Peyer's patch (tissue), 4 donors: ENCODE results near the gene TIGD3. TPM values are rescaled to one million over a fixed set of nuclear protein-coding genes. Genes with fewer than 3 reads are reported as not detected.

ENCODE experiments used
- DNase-seq, 3 donors: peaks; one replicate each; pipeline ENCODE4 v3.0.0-alpha.2; 2017 to 2019
- H3K27ac ChIP-seq, 4 donors: fragments of 200-600 bp; sonication (generic); one replicate each; pipeline ENCODE4 v1.5.1; 2016 to 2019
- H3K27me3 ChIP-seq, 2 donors: fragments of 200-600 bp; sonication (generic); one replicate each; pipeline ENCODE4 v1.5.1; 2019
- H3K36me3 ChIP-seq, 3 donors: fragments of 200-600 bp; sonication (generic); one replicate each; pipeline ENCODE4 v1.5.1; 2016 to 2019
- H3K4me1 ChIP-seq, 4 donors: fragments of 200-600 bp; sonication (generic); one replicate each; pipeline ENCODE4 v1.5.1; 2016 to 2019
- H3K4me3 ChIP-seq, 4 donors: fragments of 200-600 bp; sonication (generic); 1 replicate in 3 of 4; 2 replicates in 1 of 4; pipeline ENCODE4 v1.5.1; 2016 to 2019; ENCODE audit warnings: mild to moderate bottlenecking in 1 of 4
- H3K9me3 ChIP-seq, 4 donors: fragments of 200-600 bp; sonication (generic); one replicate each; pipeline ENCODE4 v1.5.1; 2016 to 2019; ENCODE audit warnings: mild to moderate bottlenecking in 1 of 4
- CTCF ChIP-seq, 6 experiments: fragments of 450-650 bp in 4 of 6; fragments of 200-600 bp in 2 of 6; sonication (generic) in 1 of 6; IDR thresholded peaks; one replicate each; pipeline ENCODE4 v1.5.1; 2017 to 2019; ENCODE audit warnings: antibody characterized with exemption in 6 of 6, mild to moderate bottlenecking in 3 of 6, moderate library complexity in 1 of 6
- POLR2A ChIP-seq, 2 donors: fragments of 450-650 bp; IDR thresholded peaks; one replicate each; pipeline ENCODE4 v1.5.1; 2017; ENCODE audit warnings: antibody characterized with exemption in 2 of 2, mild to moderate bottlenecking in 2 of 2, moderate library complexity in 2 of 2
- total RNA-seq, 4 donors: library from RNA; depleted of rRNA; stranded (reverse); fragments of >200 nt; gene quantifications; one replicate each; pipeline ENCODE4 v1.1.0, GENCODE V29; 2016

TIGD3 gene
- total RNA-seq, 4 donors from 2014 or later = 3.3 to 11.7 (median 7.7) TPM

GRCh38 chr11:65382033-65382803 lies 27.7 kb downstream of the TIGD3 start, which contains the start of gene SLC25A45:
Gene SLC25A45 (minus strand): TSS chr11:65382646. CDS start chr11:65381951, 695 bp downstream.
- peaks cover 12 to 77% (median 21%) of the 10 kb centered on the region in 4 donors for H3K4me1 ChIP-seq
- no peaks in the 10 kb centered on the region for H3K27me3 ChIP-seq
- peak within 1 kb of the TSS; percentile 97 to 99 (median 98) for H3K27ac ChIP-seq
- no peaks in the 10 kb centered on the region for H3K36me3 ChIP-seq
- peak within 1 kb of the TSS; percentile 40 to 62 (median 52) for H3K4me3 ChIP-seq
- TF ChIP-seq CTCF (IDR thresholded peaks at IDR 0.05) (peak; percentile 77 to 99 (median 97)), POLR2A (IDR thresholded peaks at IDR 0.05) (peak; percentile 17 to 73)
- H3K9me3 ChIP-seq = no peaks in the 10 kb centered on the region
- peak; percentile 89 to 96 (median 94) for DNase-seq

- H3K27ac ChIP-seq = peak overlapping the region; percentile 97 to 99 (median 98)
- no peaks in the 10 kb centered on the region for H3K9me3 ChIP-seq
- TF ChIP-seq POLR2A (IDR thresholded peaks at IDR 0.05) (peak in 1 of 2 donors; percentile 61), CTCF (IDR thresholded peaks at IDR 0.05) (no peak)
- peaks cover 12 to 82% (median 24%) of the 10 kb centered on the region in 4 donors for H3K4me1 ChIP-seq
- peak in 1 of 3 donors; percentile 92 for DNase-seq
- peak overlapping the region; percentile 40 to 62 (median 52) for H3K4me3 ChIP-seq
- H3K36me3 ChIP-seq = no peaks in the 10 kb centered on the region
- no peaks in the 10 kb centered on the region for H3K27me3 ChIP-seq
These were observed 28.3 kb downstream of the TIGD3 start for GRCh38 chr11:65382804-65383368.

- Histone ChIP-seq H3K27me3 (no peaks in the 10 kb centered on the region), H3K4me1 (peaks cover 13 to 82% (median 29%) of the 10 kb centered on the region in 4 donors), H3K27ac (peak overlapping the region; percentile 97 to 99 (median 98)), H3K36me3 (no peaks in the 10 kb centered on the region), H3K9me3 (no peaks in the 10 kb centered on the region), H3K4me3 (no peak overlapping the region)
- no peak for DNase-seq
- no peak for TF ChIP-seq CTCF (IDR thresholded peaks at IDR 0.05)
- no peak for TF ChIP-seq POLR2A (IDR thresholded peaks at IDR 0.05)
These were observed 29.2 kb downstream of the TIGD3 start for GRCh38 chr11:65383778-65384177.

GRCh38 chr11:65384301-65384889 lies 29.8 kb downstream of the TIGD3 start:
- DNase-seq = no peak

More at GRCh38 chr11:65384301-65384889, 29.8 kb downstream of the TIGD3 start:
- H3K36me3 ChIP-seq = peaks cover 0 to 1% (median 0%) of the 10 kb centered on the region in 3 donors
- H3K27ac ChIP-seq = peak overlapping the region; percentile 97 to 99 (median 98)
- H3K9me3 ChIP-seq = no peaks in the 10 kb centered on the region
- H3K27me3 ChIP-seq = no peaks in the 10 kb centered on the region
- H3K4me1 ChIP-seq = peaks cover 9 to 83% (median 32%) of the 10 kb centered on the region in 4 donors
- H3K4me3 ChIP-seq = no peak overlapping the region
- TF ChIP-seq POLR2A (IDR thresholded peaks at IDR 0.05) = no peak
- TF ChIP-seq CTCF (IDR thresholded peaks at IDR 0.05) = no peak
